Measurements from ENCODE around the gene ARFRP1. TPM values are rescaled to one million over a fixed set of nuclear protein-coding genes. Genes with fewer than 3 reads are reported as not detected.

Gene ARFRP1
- total RNA-seq, 1 experiment from 2014 or later: 71.2 TPM

DNA sequence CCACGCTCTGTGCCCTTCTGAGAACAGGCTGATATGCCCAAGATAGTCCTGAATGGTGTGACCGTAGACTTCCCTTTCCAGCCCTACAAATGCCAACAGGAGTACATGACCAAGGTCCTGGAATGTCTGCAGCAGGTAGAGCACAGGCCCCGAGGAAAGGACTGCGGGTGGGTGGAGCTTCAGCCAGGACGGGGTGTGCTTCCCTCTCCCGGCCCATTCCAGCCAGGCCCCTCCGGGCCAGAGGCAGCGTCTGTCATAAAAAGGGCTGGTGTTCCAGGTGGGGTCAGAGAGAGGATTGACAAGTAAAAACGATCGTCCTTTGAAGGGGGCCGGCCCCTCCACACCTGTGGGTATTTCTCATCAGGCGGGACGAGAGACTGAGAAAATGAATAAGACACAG, 48.4 kb downstream of the ARFRP1 start:
- H2AFZ ChIP-seq (ENCODE audit: low read length): 0 out of 2 replicates have a peak overlapping the region, but pooled peaks have one; percentile 92
- peak overlapping the region; percentile 95 for H3K4me2 ChIP-seq (ENCODE audit: low read length)
- no peak overlapping the region for H3K27ac ChIP-seq (ENCODE audit: low read length)
- peaks cover 25% of the 10 kb centered on the region for H3K79me2 ChIP-seq (ENCODE audit: low read length)
- H3K4me1 ChIP-seq (ENCODE audit: insufficient read depth, low read length): peaks cover 9% of the 10 kb centered on the region; the same call in 1 of the 2 replicates
- H3K27me3 ChIP-seq (ENCODE audit: low read length): no peaks in the 10 kb centered on the region
- H3K9me3 ChIP-seq (ENCODE audit: low read length): no peaks in the 10 kb centered on the region
- intact Hi-C loops (cut with micrococcal nuclease): loop anchor here (2.0 kb wide), 2 partner anchors 23 to 31 kb away; no protein-coding TSS in a partner anchor
- H3K9ac ChIP-seq (ENCODE audit: low read length): peak overlapping the region; percentile 86
- H3K4me3 ChIP-seq (ENCODE audit: low read length): peak overlapping the region; percentile 91
- DNase-seq (peak; percentile 12), ATAC-seq (peak; percentile 19; the same call in 1 of the 2 replicates)
- POLR2A ChIA-PET (ENCODE audit: unreplicated experiment): no interaction called here
- BruUV-seq (replicated peaks): no TSS peak
- H3K36me3 ChIP-seq (ENCODE audit: low read depth, low read length): peaks cover 32% of the 10 kb centered on the region; the same call in 1 of the 2 replicates
- H3F3A ChIP-seq (ENCODE audit: low read length, unreplicated experiment): no peaks in the 10 kb centered on the region
- CTCF ChIA-PET: no interaction called here
- H4K20me1 ChIP-seq (ENCODE audit: low read length): no peaks in the 10 kb centered on the region
- TF ChIP-seq, protein P1, sequence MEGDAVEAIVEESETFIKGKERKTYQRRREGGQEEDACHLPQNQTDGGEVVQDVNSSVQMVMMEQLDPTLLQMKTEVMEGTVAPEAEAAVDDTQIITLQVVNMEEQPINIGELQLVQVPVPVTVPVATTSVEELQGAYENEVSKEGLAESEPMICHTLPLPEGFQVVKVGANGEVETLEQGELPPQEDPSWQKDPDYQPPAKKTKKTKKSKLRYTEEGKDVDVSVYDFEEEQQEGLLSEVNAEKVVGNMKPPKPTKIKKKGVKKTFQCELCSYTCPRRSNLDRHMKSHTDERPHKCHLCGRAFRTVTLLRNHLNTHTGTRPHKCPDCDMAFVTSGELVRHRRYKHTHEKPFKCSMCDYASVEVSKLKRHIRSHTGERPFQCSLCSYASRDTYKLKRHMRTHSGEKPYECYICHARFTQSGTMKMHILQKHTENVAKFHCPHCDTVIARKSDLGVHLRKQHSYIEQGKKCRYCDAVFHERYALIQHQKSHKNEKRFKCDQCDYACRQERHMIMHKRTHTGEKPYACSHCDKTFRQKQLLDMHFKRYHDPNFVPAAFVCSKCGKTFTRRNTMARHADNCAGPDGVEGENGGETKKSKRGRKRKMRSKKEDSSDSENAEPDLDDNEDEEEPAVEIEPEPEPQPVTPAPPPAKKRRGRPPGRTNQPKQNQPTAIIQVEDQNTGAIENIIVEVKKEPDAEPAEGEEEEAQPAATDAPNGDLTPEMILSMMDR (conservative IDR thresholded peaks at IDR 0.05; ENCODE audit: low read depth, low read length): no peak
- TF ChIP-seq EZH2phosphoT487 (IDR thresholded peaks at IDR 0.05; ENCODE audit: borderline replicate concordance, low read length) (no peak), EZH2 (IDR thresholded peaks at IDR 0.05; ENCODE audit: low read length, unreplicated experiment) (no peak)
- H3K9me2 ChIP-seq (replicated peaks; ENCODE audit: low read length): no peaks in the 10 kb centered on the region

DNA sequence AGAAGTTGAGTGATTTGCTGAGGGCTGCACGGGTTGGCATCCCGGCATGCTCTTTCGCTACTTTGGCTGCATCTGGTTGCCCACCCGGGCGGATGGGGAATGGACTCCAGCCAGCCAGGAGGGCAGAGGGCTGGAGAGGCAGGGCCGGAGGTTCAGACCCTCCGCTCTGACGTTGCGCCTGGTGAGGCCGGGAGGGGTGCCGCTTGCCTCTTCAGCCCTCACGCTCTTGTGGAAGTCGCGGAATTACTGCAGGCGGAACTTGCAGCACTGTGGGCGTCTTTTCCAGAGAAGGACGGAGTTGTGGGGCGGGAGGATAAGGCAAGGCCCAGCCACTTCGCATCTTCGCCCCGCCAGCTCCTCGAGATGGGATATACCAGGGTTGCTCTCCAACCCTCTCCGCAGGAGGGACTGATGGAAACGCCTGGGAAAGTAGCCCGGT, 49.0 kb downstream of the ARFRP1 start:
- Histone ChIP-seq H3K27me3 (ENCODE audit: low read length) (no peaks in the 10 kb centered on the region), H3F3A (ENCODE audit: low read length, unreplicated experiment) (no peaks in the 10 kb centered on the region), H3K79me2 (ENCODE audit: low read length) (peaks cover 25% of the 10 kb centered on the region), H3K9me3 (ENCODE audit: low read length) (no peaks in the 10 kb centered on the region), H3K27ac (ENCODE audit: low read length) (no peak overlapping the region), H3K36me3 (ENCODE audit: low read depth, low read length) (peaks cover 31% of the 10 kb centered on the region; the same call in 1 of the 2 replicates), H4K20me1 (ENCODE audit: low read length) (no peaks in the 10 kb centered on the region), H3K4me1 (ENCODE audit: insufficient read depth, low read length) (peaks cover 9% of the 10 kb centered on the region; the same call in 1 of the 2 replicates), H3K4me3 (ENCODE audit: low read length) (peak overlapping the region; percentile 91), H3K9me2 (replicated peaks; ENCODE audit: low read length) (no peaks in the 10 kb centered on the region), H3K9ac (ENCODE audit: low read length) (peak overlapping the region; percentile 86), H3K4me2 (ENCODE audit: low read length) (peak overlapping the region; percentile 95), H2AFZ (ENCODE audit: low read length) (peak overlapping the region; percentile 92)
- TSS peak; percentile 52 for BruUV-seq (replicated peaks)
- ATAC-seq: peak; percentile 28
- POLR2A ChIA-PET (ENCODE audit: unreplicated experiment): interaction anchor here (0.5 to 1.0 kb wide), 6 partner anchors 17 to 138 kb away, joined by 3 to 21 read pairs (median 3); partner anchors contain the start of gene PPDPF
- CTCF ChIA-PET: interaction anchor here (0.6 to 0.7 kb wide), 2 partner anchors 17 to 28 kb away, joined by 3 to 4 read pairs; no protein-coding TSS in a partner anchor
- intact Hi-C loops (cut with micrococcal nuclease): loop anchor here (2.0 kb wide), 2 partner anchors 24 to 30 kb away; no protein-coding TSS in a partner anchor
- TF ChIP-seq EZH2 (IDR thresholded peaks at IDR 0.05; ENCODE audit: low read length, unreplicated experiment) (no peak), EZH2phosphoT487 (IDR thresholded peaks at IDR 0.05; ENCODE audit: borderline replicate concordance, low read length) (no peak)
- TF ChIP-seq, protein P1 (conservative IDR thresholded peaks at IDR 0.05; ENCODE audit: low read depth, low read length): no peak
- DNase-seq: no peak

Data from PC-3 (cell line).